ENCODE measurements around the gene CA10.

GRCh38 chr17:51819341-51820219 lies 338.9 kb downstream of the CA10 start:
- TF ChIP-seq CTCF (IDR thresholded peaks at IDR 0.05; ENCODE audit: extremely low read depth in 1 of 2, insufficient read depth in 1 of 2, low read depth in 1 of 2, low read length in 2 of 2) = no peak
- no peak for TF ChIP-seq MAX (IDR thresholded peaks at IDR 0.05; ENCODE audit: insufficient read depth, insufficient read length)
- no peak for TF ChIP-seq POLR2AphosphoS5 (IDR thresholded peaks at IDR 0.05; ENCODE audit: insufficient read depth, low read depth, low read length)
